Ovary (tissue), 3 donors: ENCODE results near the gene L3MBTL1.

Experiments
- EP300 ChIP-seq: sonication (generic); formaldehyde crosslinking; IDR thresholded peaks from one replicate; pipeline ENCODE4 v1.6.1; 2017; ENCODE audit warnings: antibody characterized with exemption
- POLR2A ChIP-seq: fragments of 450-650 bp; IDR thresholded peaks from one replicate; pipeline ENCODE4 v1.6.1; 2017; ENCODE audit warnings: antibody characterized with exemption, mild to moderate bottlenecking, moderate library complexity
- TF ChIP-seq, protein P1 (sequence below), 3 donors: fragments of 450-650 bp in 2 of 3; fragments of 200-600 bp in 1 of 3; IDR thresholded peaks; one replicate each; pipeline versions ENCODE4 v1.5.1 to v1.8.0; 2016 to 2022; ENCODE audit warnings: antibody characterized with exemption in 3 of 3, mild to moderate bottlenecking in 1 of 3
- donor health status: DM: no; HTN: no; CAD: no.

DNA sequence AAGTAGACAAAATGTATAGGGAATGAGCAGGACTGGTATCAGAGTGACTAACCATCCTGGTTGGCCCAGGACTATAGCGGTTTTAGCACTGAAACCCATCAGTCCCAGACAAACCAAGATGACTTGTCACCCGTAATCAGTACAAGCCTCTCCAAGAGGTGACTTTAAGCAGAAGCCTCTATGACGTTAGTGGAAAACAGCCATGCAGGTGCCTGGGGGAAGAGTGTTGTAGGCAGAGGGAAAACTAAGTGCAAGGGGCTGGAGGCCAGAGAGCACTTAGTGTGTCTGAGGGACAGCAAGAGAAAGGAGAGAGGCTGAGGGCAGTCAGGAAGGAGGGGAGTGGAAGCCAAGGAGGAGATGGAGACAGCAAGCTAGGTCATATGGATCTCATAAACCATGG lies 53.5 kb downstream of the L3MBTL1 start:
- TF ChIP-seq, protein P1, sequence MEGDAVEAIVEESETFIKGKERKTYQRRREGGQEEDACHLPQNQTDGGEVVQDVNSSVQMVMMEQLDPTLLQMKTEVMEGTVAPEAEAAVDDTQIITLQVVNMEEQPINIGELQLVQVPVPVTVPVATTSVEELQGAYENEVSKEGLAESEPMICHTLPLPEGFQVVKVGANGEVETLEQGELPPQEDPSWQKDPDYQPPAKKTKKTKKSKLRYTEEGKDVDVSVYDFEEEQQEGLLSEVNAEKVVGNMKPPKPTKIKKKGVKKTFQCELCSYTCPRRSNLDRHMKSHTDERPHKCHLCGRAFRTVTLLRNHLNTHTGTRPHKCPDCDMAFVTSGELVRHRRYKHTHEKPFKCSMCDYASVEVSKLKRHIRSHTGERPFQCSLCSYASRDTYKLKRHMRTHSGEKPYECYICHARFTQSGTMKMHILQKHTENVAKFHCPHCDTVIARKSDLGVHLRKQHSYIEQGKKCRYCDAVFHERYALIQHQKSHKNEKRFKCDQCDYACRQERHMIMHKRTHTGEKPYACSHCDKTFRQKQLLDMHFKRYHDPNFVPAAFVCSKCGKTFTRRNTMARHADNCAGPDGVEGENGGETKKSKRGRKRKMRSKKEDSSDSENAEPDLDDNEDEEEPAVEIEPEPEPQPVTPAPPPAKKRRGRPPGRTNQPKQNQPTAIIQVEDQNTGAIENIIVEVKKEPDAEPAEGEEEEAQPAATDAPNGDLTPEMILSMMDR (IDR thresholded peaks at IDR 0.05): no peak
- no peak for TF ChIP-seq POLR2A
- no peak for TF ChIP-seq EP300
